Measurements from ENCODE around the gene SLC45A3.

The SLC45A3 gene

DNA sequence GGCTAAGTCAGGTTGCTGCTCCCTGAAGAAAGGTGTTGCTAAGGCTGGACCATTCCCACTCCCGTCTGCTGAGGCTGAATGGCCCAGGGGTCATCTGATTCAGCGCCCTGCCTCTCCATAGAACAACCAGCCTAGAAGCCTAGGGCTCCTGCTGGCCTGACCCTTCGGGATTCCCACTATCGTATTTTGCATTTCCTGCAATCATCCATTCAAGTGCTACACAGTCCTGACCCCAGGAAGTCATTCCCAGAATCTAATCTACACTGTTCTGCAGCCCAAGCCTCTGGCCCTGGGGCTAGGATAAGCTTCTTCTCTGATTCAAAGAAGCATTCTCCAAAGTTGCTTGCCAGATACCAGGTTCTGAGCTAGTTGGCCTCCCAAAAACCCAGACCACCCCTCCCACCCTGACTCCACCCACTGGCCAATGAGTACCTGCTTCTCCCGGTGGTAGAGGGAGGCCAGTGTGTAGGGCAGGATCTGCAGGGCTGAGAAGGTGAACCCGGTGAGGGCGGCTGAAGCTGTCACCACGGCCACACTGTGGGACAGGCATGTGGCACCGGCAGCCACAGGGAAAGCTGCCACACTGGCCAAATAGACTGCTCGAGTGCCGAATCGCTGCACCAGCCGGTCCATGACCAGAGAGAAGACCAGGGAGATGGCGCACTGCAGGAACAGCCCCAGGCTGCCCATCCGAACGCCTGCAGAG, 18.7 kb downstream of the SLC45A3 start:
- no peak for DNase-seq (ENCODE audit: low read depth in 1 of 2, low spot score in 1 of 2)
- H3K27me3 ChIP-seq (ENCODE audit: insufficient read depth, poor library complexity, severe bottlenecking): no peaks in the 10 kb centered on the region
- TF ChIP-seq GABPA (IDR thresholded peaks at IDR 0.05; ENCODE audit: low read depth) (no peak), POLR2AphosphoS5 (IDR thresholded peaks at IDR 0.05; ENCODE audit: low read depth) (no peak)
- TF ChIP-seq, protein P1, sequence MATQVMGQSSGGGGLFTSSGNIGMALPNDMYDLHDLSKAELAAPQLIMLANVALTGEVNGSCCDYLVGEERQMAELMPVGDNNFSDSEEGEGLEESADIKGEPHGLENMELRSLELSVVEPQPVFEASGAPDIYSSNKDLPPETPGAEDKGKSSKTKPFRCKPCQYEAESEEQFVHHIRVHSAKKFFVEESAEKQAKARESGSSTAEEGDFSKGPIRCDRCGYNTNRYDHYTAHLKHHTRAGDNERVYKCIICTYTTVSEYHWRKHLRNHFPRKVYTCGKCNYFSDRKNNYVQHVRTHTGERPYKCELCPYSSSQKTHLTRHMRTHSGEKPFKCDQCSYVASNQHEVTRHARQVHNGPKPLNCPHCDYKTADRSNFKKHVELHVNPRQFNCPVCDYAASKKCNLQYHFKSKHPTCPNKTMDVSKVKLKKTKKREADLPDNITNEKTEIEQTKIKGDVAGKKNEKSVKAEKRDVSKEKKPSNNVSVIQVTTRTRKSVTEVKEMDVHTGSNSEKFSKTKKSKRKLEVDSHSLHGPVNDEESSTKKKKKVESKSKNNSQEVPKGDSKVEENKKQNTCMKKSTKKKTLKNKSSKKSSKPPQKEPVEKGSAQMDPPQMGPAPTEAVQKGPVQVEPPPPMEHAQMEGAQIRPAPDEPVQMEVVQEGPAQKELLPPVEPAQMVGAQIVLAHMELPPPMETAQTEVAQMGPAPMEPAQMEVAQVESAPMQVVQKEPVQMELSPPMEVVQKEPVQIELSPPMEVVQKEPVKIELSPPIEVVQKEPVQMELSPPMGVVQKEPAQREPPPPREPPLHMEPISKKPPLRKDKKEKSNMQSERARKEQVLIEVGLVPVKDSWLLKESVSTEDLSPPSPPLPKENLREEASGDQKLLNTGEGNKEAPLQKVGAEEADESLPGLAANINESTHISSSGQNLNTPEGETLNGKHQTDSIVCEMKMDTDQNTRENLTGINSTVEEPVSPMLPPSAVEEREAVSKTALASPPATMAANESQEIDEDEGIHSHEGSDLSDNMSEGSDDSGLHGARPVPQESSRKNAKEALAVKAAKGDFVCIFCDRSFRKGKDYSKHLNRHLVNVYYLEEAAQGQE (IDR thresholded peaks at IDR 0.05; ENCODE audit: insufficient replicate concordance, low read depth): no peak
- H3K4me3 ChIP-seq (replicated peaks; ENCODE audit: insufficient read depth, low read length): no peak overlapping the region
- H3K27ac ChIP-seq (replicated peaks): no peak overlapping the region

DNA sequence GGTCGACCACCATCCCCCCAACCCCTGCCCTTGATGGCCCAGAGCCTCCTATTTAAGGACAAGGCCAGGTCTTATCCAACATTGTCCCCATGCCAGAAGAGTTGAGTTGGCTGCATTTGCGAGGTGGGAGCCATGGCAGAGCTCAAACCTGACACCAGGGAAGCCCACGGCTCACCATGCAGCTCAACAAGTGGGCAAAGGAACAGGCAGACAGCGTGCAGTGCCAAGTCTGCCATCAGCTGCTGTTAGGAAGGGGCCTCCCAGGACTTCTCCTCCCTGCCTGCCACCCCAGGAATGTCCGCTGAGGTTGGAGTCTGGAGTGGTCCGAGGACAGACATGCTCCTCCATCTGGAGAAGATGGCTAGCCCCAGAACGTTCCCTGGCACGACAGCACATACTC, 19.9 kb downstream of the SLC45A3 start:
- no peak for DNase-seq (ENCODE audit: low read depth in 1 of 2, low spot score in 1 of 2)
- TF ChIP-seq, protein P2, sequence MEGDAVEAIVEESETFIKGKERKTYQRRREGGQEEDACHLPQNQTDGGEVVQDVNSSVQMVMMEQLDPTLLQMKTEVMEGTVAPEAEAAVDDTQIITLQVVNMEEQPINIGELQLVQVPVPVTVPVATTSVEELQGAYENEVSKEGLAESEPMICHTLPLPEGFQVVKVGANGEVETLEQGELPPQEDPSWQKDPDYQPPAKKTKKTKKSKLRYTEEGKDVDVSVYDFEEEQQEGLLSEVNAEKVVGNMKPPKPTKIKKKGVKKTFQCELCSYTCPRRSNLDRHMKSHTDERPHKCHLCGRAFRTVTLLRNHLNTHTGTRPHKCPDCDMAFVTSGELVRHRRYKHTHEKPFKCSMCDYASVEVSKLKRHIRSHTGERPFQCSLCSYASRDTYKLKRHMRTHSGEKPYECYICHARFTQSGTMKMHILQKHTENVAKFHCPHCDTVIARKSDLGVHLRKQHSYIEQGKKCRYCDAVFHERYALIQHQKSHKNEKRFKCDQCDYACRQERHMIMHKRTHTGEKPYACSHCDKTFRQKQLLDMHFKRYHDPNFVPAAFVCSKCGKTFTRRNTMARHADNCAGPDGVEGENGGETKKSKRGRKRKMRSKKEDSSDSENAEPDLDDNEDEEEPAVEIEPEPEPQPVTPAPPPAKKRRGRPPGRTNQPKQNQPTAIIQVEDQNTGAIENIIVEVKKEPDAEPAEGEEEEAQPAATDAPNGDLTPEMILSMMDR (IDR thresholded peaks at IDR 0.05; ENCODE audit: insufficient read depth, low read length): no peak
- TF ChIP-seq, protein P1 (IDR thresholded peaks at IDR 0.05; ENCODE audit: insufficient replicate concordance, low read depth): no peak
- no peak for TF ChIP-seq GABPA (IDR thresholded peaks at IDR 0.05; ENCODE audit: low read depth)
- no peaks in the 10 kb centered on the region for H3K27me3 ChIP-seq (ENCODE audit: insufficient read depth, poor library complexity, severe bottlenecking)
- H3K27ac ChIP-seq (replicated peaks): no peak overlapping the region
- H3K4me3 ChIP-seq (replicated peaks; ENCODE audit: insufficient read depth, low read length): no peak overlapping the region

DNA sequence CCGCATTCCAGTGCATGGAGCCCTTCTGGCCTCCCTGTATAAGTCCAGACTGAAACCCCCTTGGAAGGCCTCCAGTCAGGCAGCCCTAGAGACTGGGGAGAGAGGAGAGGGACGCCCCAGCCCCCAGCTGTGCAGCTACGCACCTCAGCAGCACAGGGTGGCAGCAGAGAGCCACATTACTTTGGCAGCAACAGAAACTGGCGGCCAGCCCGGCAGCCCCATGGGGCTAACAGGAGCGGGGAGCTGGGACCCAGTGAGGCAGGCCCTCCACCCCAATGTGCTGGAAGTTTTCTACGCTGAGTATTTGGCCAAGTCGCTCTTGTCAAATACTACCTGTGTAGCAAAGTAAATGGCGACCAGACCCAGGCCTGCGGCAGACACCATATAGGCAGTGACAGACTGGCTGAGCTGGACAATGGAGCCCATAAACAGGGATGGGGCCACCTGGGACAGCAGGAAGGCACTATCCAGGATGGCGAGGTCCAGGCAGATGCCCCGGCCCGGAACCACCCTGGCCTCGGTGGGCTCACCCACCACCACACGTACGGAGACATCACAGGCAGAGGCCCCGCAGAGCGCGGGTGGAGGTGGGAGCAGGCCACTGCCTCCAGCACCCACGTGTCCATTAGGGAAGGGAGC, 21.2 kb downstream of the SLC45A3 start:
- H3K27ac ChIP-seq (replicated peaks): no peak overlapping the region
- H3K4me3 ChIP-seq (replicated peaks; ENCODE audit: insufficient read depth, low read length): no peak overlapping the region
- TF ChIP-seq, protein P1 (IDR thresholded peaks at IDR 0.05; ENCODE audit: insufficient replicate concordance, low read depth): no peak
- TF ChIP-seq, protein P2 (IDR thresholded peaks at IDR 0.05; ENCODE audit: insufficient read depth, low read length): peak; percentile 91
- TF ChIP-seq SPI1 (IDR thresholded peaks at IDR 0.05; ENCODE audit: borderline replicate concordance, low read depth): no peak
- TF ChIP-seq GABPA (IDR thresholded peaks at IDR 0.05; ENCODE audit: low read depth): no peak
- TF ChIP-seq POLR2AphosphoS5 (IDR thresholded peaks at IDR 0.05; ENCODE audit: low read depth): no peak
- peak in 1 of 2 experiments; percentile 69 for DNase-seq (ENCODE audit: low read depth in 1 of 2, low spot score in 1 of 2)
- H3K27me3 ChIP-seq (ENCODE audit: insufficient read depth, poor library complexity, severe bottlenecking): no peaks in the 10 kb centered on the region
